ENCODE data around the gene AUTS2. TPM values are rescaled to one million over a fixed set of nuclear protein-coding genes. Genes with fewer than 3 reads are reported as not detected.

AUTS2 gene
- total and polyA plus RNA-seq, 10 of the 15 experiments (the other 5 are each of a cell fraction or from before 2014, with no cell fraction given): 6.4 to 55.6 (median 21.6) TPM

DNA sequence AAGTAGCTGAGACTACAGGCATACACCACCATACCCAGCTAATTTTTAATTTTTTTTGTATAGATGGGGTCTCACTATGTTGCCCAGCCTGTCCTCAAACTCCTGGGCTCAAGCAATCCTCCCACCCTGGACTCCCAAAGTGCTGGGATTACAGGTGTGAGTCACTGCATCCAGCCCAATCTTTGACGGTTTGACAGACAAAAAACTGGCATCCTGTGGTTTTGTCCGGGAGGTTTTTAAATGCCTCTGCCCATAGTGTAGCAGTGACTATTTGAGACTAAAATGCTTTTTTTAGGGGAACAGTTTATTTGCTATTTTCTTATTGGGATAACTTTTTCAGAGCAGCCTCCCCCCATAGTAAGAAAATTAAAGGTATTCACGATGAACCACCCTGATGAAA lies 1010.0 kb downstream of the AUTS2 start:
- Histone ChIP-seq H3K79me2 (ENCODE audit: control insufficient read depth, insufficient read depth, low read length) (no peaks in the 10 kb centered on the region), H3K4me1 (ENCODE audit: control insufficient read depth, insufficient read depth, low read length) (no peaks in the 10 kb centered on the region), H3K4me3 (no peak overlapping the region), H3K9me3 (replicated peaks; ENCODE audit: control insufficient read depth, insufficient read depth, low read length) (no peaks in the 10 kb centered on the region), H3K27me3 (replicated peaks in 1 of 2; ENCODE audit: control insufficient read depth in 2 of 2, insufficient read depth in 2 of 2, low read length in 1 of 2) (no peaks in the 10 kb centered on the region), H3K36me3 (ENCODE audit: control insufficient read depth in 2 of 2, insufficient read depth in 2 of 2, low read length in 1 of 2) (no peaks in the 10 kb centered on the region), H2AFZ (ENCODE audit: control insufficient read depth, low read depth, low read length) (no peak overlapping the region), H3K4me2 (ENCODE audit: control insufficient read depth, insufficient read depth) (no peak overlapping the region), H3K9ac (ENCODE audit: control insufficient read depth, insufficient read depth, low read length) (no peak overlapping the region), H4K20me1 (ENCODE audit: control insufficient read depth, insufficient read depth) (no peaks in the 10 kb centered on the region), H3K27ac (ENCODE audit: control insufficient read depth, insufficient read depth) (no peak overlapping the region)
- no peak for TF ChIP-seq CBX3 (IDR thresholded peaks at IDR 0.05; ENCODE audit: borderline replicate concordance, low read depth)
- no peak for TF ChIP-seq SIX5 (IDR thresholded peaks at IDR 0.05; ENCODE audit: low read depth, low read length, severe bottlenecking)
- no peak for TF ChIP-seq HSF1 (IDR thresholded peaks at IDR 0.05; ENCODE audit: low read depth, low read length)
- no peak for TF ChIP-seq SRF (IDR thresholded peaks at IDR 0.05; ENCODE audit: low read depth in 2 of 2, low read length in 2 of 2)
- no peak for TF ChIP-seq HDAC6 (IDR thresholded peaks at IDR 0.05; ENCODE audit: unreplicated experiment)
- TF ChIP-seq NR2C1 (IDR thresholded peaks at IDR 0.05): no peak
- no peak for TF ChIP-seq RCOR1 (conservative IDR thresholded peaks at IDR 0.05; ENCODE audit: low read depth, low read length)
- no peak for DNase-seq (ENCODE audit: low read depth, low spot score)
- no peak for ATAC-seq
- POLR2A ChIA-PET: no interaction called here
- 33% methylated on average over 3 of the region's 3 CpGs for WGBS (ENCODE audit: insufficient coverage, insufficient replicate concordance, low lambda C conversion rate, missing lambda C conversion rate)
- RAD21 ChIA-PET (ENCODE audit: unreplicated experiment): interaction anchor here (1.1 kb wide), 1 partner anchor 90 kb away, joined by 3 read pairs; no protein-coding TSS in a partner anchor
- no peak for FAIRE-seq
- intact Hi-C loops (cut with micrococcal nuclease; ENCODE audit: unreplicated experiment): no loop called here
- no TSS peak for BruUV-seq (replicated peaks)
- in situ Hi-C loops (cut with MboI): no loop called here
- SMC1A ChIA-PET (ENCODE audit: uncharacterized antibody, unreplicated experiment): interaction anchor here (1.5 kb wide), 1 partner anchor 65 kb away, joined by 4 read pairs; no protein-coding TSS in a partner anchor
- CTCF ChIA-PET: no interaction called here

Data from GM12878 (cell line).